ENCODE results near the gene SPDYE3. TPM values are rescaled to one million over a fixed set of nuclear protein-coding genes. Genes with fewer than 3 reads are reported as not detected.
A peak's percentile ranks its signal among the peaks of the same experiment; 100 is the strongest.

SPDYE3 gene
- total RNA-seq, 1 experiment from 2014 or later, result not detected

DNA sequence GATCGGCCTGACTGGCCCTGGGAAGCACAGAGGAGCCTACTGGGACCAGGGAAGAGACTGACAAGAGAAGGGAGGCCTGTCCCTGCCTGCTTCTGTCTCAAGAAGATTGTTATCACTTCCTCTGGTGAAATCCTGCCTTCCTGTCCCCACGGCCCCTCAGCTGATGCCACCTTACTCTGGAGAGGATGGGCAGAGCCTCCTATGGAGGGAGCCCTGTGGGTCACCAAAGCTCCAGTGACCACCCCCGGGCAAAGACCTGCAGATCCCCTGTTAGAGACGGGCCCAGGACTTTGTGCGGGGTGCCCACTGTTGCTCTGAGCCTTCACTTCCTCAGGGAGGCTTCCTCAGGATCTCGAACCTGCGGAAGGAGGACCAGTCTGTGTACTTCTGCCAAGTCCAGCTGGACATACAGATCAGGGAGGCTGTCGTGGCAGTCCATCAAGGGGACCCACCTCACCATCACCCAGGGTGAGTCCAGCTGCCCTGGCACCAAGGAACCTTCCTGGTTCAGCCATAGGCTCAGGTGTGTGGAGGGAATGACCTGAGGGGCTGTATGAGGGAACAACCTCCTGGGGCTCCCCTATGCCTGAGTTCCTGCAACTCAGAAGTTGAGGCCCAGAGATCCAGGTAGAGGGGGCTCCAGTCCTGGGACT, 49.0 kb downstream of the SPDYE3 start:
- no peaks in the 10 kb centered on the region for H3K9me3 Mint-ChIP-seq
- ATAC-seq (no peak), DNase-seq (ENCODE audit: low spot score) (no peak)
- H3K27me3 Mint-ChIP-seq (ENCODE audit: low read depth), result no peaks in the 10 kb centered on the region
- H3K4me3 Mint-ChIP-seq, result no peak overlapping the region
- H3K27ac Mint-ChIP-seq, result no peak overlapping the region
- H3K4me1 Mint-ChIP-seq, result no peaks in the 10 kb centered on the region
- peaks cover 55% of the 10 kb centered on the region for H3K36me3 Mint-ChIP-seq
- TF ChIP-seq SP1 (CRISPR knock-in tag; conservative IDR thresholded peaks at IDR 0.05) (no peak), SOX15 (CRISPR knock-in tag; IDR thresholded peaks at IDR 0.05) (no peak), TEAD4 (CRISPR knock-in tag; IDR thresholded peaks at IDR 0.05) (no peak), OVOL2 (CRISPR knock-in tag; IDR thresholded peaks at IDR 0.05; ENCODE audit: borderline replicate concordance) (no peak), ZNF317 (CRISPR knock-in tag; IDR thresholded peaks at IDR 0.05; ENCODE audit: borderline replicate concordance, low read depth) (no peak), CBFB (CRISPR knock-in tag; IDR thresholded peaks at IDR 0.05; ENCODE audit: low read depth) (no peak)
- TF ChIP-seq, protein P1, sequence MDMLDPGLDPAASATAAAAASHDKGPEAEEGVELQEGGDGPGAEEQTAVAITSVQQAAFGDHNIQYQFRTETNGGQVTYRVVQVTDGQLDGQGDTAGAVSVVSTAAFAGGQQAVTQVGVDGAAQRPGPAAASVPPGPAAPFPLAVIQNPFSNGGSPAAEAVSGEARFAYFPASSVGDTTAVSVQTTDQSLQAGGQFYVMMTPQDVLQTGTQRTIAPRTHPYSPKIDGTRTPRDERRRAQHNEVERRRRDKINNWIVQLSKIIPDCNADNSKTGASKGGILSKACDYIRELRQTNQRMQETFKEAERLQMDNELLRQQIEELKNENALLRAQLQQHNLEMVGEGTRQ (CRISPR knock-in tag; IDR thresholded peaks at IDR 0.05), result no peak
- TF ChIP-seq, protein P2, sequence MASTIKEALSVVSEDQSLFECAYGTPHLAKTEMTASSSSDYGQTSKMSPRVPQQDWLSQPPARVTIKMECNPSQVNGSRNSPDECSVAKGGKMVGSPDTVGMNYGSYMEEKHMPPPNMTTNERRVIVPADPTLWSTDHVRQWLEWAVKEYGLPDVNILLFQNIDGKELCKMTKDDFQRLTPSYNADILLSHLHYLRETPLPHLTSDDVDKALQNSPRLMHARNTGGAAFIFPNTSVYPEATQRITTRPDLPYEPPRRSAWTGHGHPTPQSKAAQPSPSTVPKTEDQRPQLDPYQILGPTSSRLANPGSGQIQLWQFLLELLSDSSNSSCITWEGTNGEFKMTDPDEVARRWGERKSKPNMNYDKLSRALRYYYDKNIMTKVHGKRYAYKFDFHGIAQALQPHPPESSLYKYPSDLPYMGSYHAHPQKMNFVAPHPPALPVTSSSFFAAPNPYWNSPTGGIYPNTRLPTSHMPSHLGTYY (CRISPR knock-in tag; IDR thresholded peaks at IDR 0.05), result no peak
- TF ChIP-seq, protein P3, sequence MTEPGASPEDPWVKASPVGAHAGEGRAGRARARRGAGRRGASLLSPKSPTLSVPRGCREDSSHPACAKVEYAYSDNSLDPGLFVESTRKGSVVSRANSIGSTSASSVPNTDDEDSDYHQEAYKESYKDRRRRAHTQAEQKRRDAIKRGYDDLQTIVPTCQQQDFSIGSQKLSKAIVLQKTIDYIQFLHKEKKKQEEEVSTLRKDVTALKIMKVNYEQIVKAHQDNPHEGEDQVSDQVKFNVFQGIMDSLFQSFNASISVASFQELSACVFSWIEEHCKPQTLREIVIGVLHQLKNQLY (CRISPR knock-in tag; IDR thresholded peaks at IDR 0.05), result no peak
- TF ChIP-seq, protein P4, sequence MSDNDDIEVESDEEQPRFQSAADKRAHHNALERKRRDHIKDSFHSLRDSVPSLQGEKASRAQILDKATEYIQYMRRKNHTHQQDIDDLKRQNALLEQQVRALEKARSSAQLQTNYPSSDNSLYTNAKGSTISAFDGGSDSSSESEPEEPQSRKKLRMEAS (CRISPR knock-in tag; IDR thresholded peaks at IDR 0.05), result no peak
- CTCF ChIA-PET, result no interaction called here
- POLR2A ChIA-PET, result no interaction called here

DNA sequence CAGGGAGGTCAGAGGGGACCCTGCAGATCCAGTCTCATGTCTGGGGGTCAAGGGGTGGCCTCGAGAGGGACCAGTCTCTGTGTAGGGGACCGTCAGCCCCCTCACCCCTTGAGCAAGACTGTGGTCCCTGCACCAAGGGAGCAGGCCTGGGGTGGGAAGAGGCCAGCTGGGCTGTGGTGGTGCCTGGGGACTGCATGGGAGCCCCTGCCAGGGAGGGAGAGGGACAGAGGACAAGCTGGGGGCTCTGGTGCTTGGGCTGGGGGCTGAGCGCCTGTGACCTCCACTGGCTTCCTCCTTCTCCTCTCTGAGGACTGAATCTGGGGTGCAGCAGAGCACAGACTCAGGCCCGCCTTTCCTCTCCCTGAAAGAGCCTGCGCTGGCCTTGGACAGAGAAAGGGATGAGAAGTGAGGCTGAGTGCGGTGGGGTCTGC, 49.6 kb downstream of the SPDYE3 start:
- peaks cover 59% of the 10 kb centered on the region for H3K36me3 Mint-ChIP-seq
- H3K4me3 Mint-ChIP-seq, result no peak overlapping the region
- no peak for TF ChIP-seq SMAD3 (CRISPR knock-in tag; IDR thresholded peaks at IDR 0.05; ENCODE audit: borderline replicate concordance)
- TF ChIP-seq ATF1 (CRISPR knock-in tag; IDR thresholded peaks at IDR 0.05), result 0 out of 2 replicates have a peak, but pooled peaks have one; percentile 33
- H3K9me3 Mint-ChIP-seq, result no peaks in the 10 kb centered on the region
- DNase-seq (ENCODE audit: low spot score), result no peak
- ChIA-PET POLR2A (no interaction called here), CTCF (no interaction called here)
- no peak for ATAC-seq
- H3K27ac Mint-ChIP-seq, result no peak overlapping the region
- H3K4me1 Mint-ChIP-seq, result no peaks in the 10 kb centered on the region
- no peaks in the 10 kb centered on the region for H3K27me3 Mint-ChIP-seq (ENCODE audit: low read depth)

DNA sequence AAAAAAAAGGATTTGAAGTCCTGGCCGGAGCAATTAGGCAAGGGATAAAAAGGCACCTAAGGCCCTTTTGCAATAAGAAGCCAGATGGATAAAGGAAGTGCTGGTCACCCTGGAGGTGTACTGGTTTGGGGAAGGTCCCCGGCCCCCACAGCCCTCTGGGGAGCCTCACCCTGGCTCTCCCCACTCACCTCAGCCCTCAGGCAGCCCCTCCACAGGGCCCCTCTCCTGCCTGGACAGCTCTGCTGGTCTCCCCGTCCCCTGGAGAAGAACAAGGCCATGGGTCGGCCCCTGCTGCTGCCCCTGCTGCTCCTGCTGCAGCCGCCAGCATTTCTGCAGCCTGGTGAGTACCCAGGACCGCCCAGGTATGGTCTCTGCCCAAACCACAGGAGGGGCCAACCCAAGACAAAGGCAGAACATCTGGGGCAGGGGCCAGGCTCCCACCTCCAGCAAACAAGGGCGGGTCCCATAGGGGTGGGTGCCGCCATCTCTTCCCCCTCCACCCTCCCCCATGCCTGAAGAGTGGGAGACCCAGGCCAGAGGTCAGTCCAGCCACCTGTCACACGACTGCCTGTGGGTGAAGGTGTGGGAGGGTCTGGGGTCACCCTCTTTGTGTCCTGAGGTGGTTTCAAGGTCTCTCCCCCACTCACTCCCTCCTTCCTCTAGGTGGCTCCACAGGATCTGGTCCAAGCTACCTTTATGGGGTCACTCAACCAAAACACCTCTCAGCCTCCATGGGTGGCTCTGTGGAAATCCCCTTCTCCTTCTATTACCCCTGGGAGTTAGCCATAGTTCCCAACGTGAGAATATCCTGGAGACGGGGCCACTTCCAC, 50.7 kb downstream of the SPDYE3 start, which contains the start of gene PILRB:
PILRB (plus strand) TSS at position 91 of the 830 bp plus-strand sequence; CDS start at position 277, 186 bp downstream.
- Mint-ChIP-seq H3K9me3 (no peaks in the 10 kb centered on the region), H3K4me1 (no peaks in the 10 kb centered on the region), H3K36me3 (peaks cover 69% of the 10 kb centered on the region), H3K27me3 (ENCODE audit: low read depth) (no peaks in the 10 kb centered on the region), H3K4me3 (no peak within 1 kb of the TSS), H3K27ac (no peak within 1 kb of the TSS)
- ATAC-seq (peak; percentile 66), DNase-seq (ENCODE audit: low spot score) (no peak)
- POLR2A ChIA-PET, result no interaction called here
- CTCF ChIA-PET, result interaction anchor here (1.4 kb wide), 1 partner anchor 49 kb away, joined by 4 read pairs; no protein-coding TSS in a partner anchor
- TF ChIP-seq ZNF232 (CRISPR knock-in tag; IDR thresholded peaks at IDR 0.05), result no peak
- TF ChIP-seq, protein P5, sequence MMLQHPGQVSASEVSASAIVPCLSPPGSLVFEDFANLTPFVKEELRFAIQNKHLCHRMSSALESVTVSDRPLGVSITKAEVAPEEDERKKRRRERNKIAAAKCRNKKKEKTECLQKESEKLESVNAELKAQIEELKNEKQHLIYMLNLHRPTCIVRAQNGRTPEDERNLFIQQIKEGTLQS (CRISPR knock-in tag; conservative IDR thresholded peaks at IDR 0.05), result no peak
- TF ChIP-seq, protein P6, sequence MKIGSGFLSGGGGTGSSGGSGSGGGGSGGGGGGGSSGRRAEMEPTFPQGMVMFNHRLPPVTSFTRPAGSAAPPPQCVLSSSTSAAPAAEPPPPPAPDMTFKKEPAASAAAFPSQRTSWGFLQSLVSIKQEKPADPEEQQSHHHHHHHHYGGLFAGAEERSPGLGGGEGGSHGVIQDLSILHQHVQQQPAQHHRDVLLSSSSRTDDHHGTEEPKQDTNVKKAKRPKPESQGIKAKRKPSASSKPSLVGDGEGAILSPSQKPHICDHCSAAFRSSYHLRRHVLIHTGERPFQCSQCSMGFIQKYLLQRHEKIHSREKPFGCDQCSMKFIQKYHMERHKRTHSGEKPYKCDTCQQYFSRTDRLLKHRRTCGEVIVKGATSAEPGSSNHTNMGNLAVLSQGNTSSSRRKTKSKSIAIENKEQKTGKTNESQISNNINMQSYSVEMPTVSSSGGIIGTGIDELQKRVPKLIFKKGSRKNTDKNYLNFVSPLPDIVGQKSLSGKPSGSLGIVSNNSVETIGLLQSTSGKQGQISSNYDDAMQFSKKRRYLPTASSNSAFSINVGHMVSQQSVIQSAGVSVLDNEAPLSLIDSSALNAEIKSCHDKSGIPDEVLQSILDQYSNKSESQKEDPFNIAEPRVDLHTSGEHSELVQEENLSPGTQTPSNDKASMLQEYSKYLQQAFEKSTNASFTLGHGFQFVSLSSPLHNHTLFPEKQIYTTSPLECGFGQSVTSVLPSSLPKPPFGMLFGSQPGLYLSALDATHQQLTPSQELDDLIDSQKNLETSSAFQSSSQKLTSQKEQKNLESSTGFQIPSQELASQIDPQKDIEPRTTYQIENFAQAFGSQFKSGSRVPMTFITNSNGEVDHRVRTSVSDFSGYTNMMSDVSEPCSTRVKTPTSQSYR (CRISPR knock-in tag; IDR thresholded peaks at IDR 0.05), result no peak
- TF ChIP-seq, protein P1 (CRISPR knock-in tag; IDR thresholded peaks at IDR 0.05), result no peak
